BJ (cell line): ENCODE measurements around the gene CEP55. TPM values are rescaled to one million over a fixed set of nuclear protein-coding genes. Genes with fewer than 3 reads are reported as not detected.

Source experiments
- CTCF ChIA-PET: fragments of 350-600 bp; formaldehyde crosslinking; extraction: SDS; loops from one replicate; lab custom pipeline; 2021; ENCODE audit warnings: antibody characterized with exemption, inconsistent platforms; lab: Yijun Ruan, JAX
- POLR2A ChIA-PET: fragments of 300-600 bp; sonication (Branson Sonifier 250); formaldehyde crosslinking; extraction: SDS; loops from one replicate; lab custom pipeline; 2021; ENCODE audit warnings: antibody characterized with exemption; lab: Charles Lee
- DNase-seq: peaks from one replicate; pipeline ENCODE4 v3.0.0-alpha.2; 2011; ENCODE audit warnings: low read depth
- H3K27me3 ChIP-seq: 2 replicates; pipeline ENCODE4 v1.6.0; 2011; ENCODE audit warnings: low read length; ENCODE audit not compliant: control insufficient read depth, insufficient read depth
- H3K36me3 ChIP-seq: 2 replicates; pipeline ENCODE4 v1.5.1; 2011; ENCODE audit warnings: low read length; ENCODE audit not compliant: control insufficient read depth, insufficient read depth
- H3K4me3 ChIP-seq: 2 replicates; pipeline ENCODE4 v1.5.1; 2011; ENCODE audit warnings: low read depth, mild to moderate bottlenecking, control low read depth, low read length
- polyA plus RNA-seq: library from polyadenylated mRNA; depleted of rRNA; stranded (reverse); fragments of >200 nt; gene quantifications from 2 replicates; pipeline ENCODE4 v1.2.3, GENCODE V29; 2011
- TF ChIP-seq, protein P1 (sequence below): IDR thresholded peaks from 2 replicates; pipeline ENCODE4 v1.5.1; 2011; ENCODE audit warnings: low read depth, mild to moderate bottlenecking, control low read depth, inconsistent platforms, low read length, moderate library complexity; ENCODE audit not compliant: insufficient read depth

The CEP55 gene
- polyA plus RNA-seq, 1 experiment: 16.8 TPM

DNA sequence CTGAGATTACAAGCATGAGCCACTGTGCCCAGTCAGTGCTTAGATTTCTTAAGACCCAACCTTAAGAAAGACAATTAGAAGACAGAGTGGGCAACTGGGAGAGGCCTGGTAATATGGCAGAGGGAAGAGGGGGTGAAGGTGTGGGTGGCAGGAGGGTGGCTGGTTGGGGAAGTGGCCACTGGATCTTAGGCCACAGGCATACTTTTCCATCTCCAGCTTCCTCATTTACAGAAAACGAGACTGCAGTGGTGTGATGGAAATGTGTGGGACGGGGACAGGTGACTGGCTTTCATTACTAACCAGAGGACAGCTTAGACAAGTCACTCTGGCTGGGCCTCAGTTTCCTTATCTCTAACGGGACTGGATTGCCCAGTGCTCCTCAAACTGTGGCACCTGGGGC, 69.0 kb downstream of the CEP55 start:
- CTCF ChIA-PET: interaction anchor here (1.7 kb wide), 1 partner anchor 11 kb away, joined by 14 read pairs; no protein-coding TSS in a partner anchor

DNA sequence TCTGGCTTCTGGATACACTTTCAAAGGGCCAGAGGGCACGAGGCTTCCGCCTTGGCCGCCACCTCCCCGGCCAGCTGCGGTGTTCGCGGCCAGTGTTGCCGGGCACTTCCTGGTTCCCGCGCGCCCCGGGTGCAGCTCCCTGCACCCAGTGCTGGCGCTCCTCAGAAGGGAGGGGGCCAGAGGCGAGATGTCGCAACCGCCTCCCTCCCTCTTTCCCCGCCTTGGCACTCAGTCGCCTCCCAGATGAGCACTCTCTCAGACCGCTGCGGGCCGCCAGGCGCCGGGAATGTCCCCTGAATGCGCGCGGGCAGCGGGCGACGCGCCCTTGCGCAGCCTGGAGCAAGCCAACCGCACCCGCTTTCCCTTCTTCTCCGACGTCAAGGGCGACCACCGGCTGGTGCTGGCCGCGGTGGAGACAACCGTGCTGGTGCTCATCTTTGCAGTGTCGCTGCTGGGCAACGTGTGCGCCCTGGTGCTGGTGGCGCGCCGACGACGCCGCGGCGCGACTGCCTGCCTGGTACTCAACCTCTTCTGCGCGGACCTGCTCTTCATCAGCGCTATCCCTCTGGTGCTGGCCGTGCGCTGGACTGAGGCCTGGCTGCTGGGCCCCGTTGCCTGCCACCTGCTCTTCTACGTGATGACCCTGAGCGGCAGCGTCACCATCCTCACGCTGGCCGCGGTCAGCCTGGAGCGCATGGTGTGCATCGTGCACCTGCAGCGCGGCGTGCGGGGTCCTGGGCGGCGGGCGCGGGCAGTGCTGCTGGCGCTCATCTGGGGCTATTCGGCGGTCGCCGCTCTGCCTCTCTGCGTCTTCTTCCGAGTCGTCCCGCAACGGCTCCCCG, 70.2 kb downstream of the CEP55 start, which contains the start of gene FFAR4:
Gene FFAR4, plus strand, starts transcription at position 231 of the 842 bp plus-strand sequence. Its CDS starts 56 bp downstream, at position 287.
- no peak for DNase-seq
- TF ChIP-seq, protein P1, sequence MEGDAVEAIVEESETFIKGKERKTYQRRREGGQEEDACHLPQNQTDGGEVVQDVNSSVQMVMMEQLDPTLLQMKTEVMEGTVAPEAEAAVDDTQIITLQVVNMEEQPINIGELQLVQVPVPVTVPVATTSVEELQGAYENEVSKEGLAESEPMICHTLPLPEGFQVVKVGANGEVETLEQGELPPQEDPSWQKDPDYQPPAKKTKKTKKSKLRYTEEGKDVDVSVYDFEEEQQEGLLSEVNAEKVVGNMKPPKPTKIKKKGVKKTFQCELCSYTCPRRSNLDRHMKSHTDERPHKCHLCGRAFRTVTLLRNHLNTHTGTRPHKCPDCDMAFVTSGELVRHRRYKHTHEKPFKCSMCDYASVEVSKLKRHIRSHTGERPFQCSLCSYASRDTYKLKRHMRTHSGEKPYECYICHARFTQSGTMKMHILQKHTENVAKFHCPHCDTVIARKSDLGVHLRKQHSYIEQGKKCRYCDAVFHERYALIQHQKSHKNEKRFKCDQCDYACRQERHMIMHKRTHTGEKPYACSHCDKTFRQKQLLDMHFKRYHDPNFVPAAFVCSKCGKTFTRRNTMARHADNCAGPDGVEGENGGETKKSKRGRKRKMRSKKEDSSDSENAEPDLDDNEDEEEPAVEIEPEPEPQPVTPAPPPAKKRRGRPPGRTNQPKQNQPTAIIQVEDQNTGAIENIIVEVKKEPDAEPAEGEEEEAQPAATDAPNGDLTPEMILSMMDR: no peak
- Histone ChIP-seq H3K27me3 (peaks cover 19% of the 10 kb centered on the region), H3K4me3 (no peak within 1 kb of the TSS), H3K36me3 (no peaks in the 10 kb centered on the region)
- CTCF ChIA-PET: interaction anchor here (1.7 kb wide), 1 partner anchor 12 kb away, joined by 14 read pairs; no protein-coding TSS in a partner anchor
- POLR2A ChIA-PET: no interaction called here

More for the DNA sequence above, 69.0 kb downstream of the CEP55 start:
- peaks cover 16% of the 10 kb centered on the region for H3K27me3 ChIP-seq
- DNase-seq: no peak
- TF ChIP-seq, protein P1: no peak
- no peaks in the 10 kb centered on the region for H3K36me3 ChIP-seq
- no peak overlapping the region for H3K4me3 ChIP-seq
- POLR2A ChIA-PET: no interaction called here

DNA sequence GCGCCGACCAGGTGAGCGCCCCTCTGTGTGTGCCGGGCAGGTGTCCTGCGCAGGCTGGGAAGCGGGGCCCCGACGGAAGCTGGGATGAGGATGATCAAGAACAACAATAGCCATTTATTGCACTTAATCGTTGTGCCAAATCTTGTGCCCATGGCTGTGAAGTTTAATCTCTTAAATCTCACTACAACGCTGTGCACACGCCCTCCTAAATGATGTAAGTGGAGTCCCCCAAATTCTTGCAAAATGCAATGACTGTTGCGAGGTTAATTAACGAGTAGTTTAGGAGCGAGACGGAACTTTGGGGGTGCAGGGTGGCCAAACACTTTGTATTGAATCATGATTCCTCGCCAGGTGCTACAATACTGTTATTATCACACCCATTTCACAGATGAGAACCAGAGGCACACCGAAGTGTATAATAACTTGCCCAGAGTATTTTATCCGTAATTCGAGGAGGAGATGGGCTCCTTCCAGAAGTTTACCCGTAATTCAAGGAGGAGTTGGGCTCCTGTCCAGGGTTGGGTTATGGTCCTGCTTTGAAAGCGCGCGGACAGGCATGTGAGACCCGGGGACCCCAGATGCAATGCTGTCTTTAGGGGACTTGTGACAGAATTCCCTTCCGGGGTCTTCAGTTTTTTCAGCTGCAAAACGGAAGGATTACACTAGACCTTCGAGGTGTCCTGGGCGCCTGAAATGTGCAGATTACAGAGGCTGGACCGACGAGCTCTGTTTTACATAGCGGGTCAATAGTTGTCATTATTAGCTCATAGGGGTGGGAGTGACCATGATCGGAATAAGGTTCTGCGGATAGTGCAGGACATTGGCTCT, 71.1 kb downstream of the CEP55 start:
- no peaks in the 10 kb centered on the region for H3K36me3 ChIP-seq
- CTCF ChIA-PET: interaction anchor here (1.2 to 1.6 kb wide), 3 partner anchors 10 to 25 kb away, joined by 4 to 5 read pairs (median 4); no protein-coding TSS in a partner anchor
- TF ChIP-seq, protein P1: no peak
- H3K27me3 ChIP-seq: peaks cover 21% of the 10 kb centered on the region
- no peak overlapping the region for H3K4me3 ChIP-seq
- DNase-seq: no peak
- POLR2A ChIA-PET: no interaction called here

DNA sequence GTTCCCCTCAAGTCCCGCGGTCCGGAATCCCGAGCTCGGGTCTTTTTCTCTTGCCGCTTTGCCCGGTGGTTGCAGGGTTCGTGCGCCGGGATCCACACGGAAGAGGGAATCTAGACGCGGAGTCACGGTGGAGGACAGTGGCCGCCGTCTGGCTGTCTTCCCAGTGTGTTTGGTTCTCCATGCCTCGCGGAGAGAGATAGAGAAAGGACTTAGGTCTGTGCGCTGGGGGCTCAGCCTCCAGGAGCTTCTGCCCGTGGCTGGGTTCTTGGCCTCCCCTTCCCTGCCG, 71.6 kb downstream of the CEP55 start:
- TF ChIP-seq, protein P1: no peak
- DNase-seq: no peak
- H3K4me3 ChIP-seq: no peak overlapping the region
- ChIA-PET POLR2A (no interaction called here), CTCF (interaction anchor here (0.5 to 1.6 kb wide), 4 partner anchors 11 to 56 kb away, joined by 3 to 5 read pairs (median 4); no protein-coding TSS in a partner anchor)
- H3K36me3 ChIP-seq: no peaks in the 10 kb centered on the region
- peaks cover 23% of the 10 kb centered on the region for H3K27me3 ChIP-seq

DNA sequence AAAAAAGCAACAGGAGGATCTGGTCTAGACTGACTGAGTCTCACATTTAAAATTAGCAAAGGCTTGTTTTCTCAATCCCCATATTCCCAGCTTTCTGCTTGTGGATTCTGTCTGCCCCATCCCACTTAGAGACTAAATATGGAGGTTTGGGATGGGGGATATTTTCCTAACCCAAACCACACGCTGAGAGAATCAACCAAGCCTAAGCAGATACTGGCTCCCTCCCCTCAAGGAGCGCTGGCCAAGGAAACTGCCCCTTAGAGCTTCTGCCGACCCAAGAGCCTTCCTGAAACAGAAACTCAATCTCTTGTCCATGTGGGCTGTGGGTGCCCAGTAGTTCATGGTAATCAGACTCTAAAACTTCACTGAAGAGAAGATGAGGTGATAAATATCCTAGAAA, 74.0 kb downstream of the CEP55 start:
- Histone ChIP-seq H3K36me3 (no peaks in the 10 kb centered on the region), H3K4me3 (no peak overlapping the region), H3K27me3 (peaks cover 22% of the 10 kb centered on the region)
- CTCF ChIA-PET: interaction anchor here (0.8 kb wide), 1 partner anchor 16 kb away, joined by 5 read pairs; no protein-coding TSS in a partner anchor
- TF ChIP-seq, protein P1: no peak
- DNase-seq: no peak
- POLR2A ChIA-PET: interaction anchor here (0.7 kb wide), 1 partner anchor 42 kb away, joined by 3 read pairs; no protein-coding TSS in a partner anchor
